NCI-H82 (cell line): ENCODE measurements around the gene E4F1.
A peak's percentile ranks its signal among the peaks of the same experiment; 100 is the strongest.

ENCODE experiments used
- DNase-seq: peaks from one replicate; lab custom pipeline; 2025; lab: John Stamatoyannopoulos, UW

The E4F1 gene

DNA sequence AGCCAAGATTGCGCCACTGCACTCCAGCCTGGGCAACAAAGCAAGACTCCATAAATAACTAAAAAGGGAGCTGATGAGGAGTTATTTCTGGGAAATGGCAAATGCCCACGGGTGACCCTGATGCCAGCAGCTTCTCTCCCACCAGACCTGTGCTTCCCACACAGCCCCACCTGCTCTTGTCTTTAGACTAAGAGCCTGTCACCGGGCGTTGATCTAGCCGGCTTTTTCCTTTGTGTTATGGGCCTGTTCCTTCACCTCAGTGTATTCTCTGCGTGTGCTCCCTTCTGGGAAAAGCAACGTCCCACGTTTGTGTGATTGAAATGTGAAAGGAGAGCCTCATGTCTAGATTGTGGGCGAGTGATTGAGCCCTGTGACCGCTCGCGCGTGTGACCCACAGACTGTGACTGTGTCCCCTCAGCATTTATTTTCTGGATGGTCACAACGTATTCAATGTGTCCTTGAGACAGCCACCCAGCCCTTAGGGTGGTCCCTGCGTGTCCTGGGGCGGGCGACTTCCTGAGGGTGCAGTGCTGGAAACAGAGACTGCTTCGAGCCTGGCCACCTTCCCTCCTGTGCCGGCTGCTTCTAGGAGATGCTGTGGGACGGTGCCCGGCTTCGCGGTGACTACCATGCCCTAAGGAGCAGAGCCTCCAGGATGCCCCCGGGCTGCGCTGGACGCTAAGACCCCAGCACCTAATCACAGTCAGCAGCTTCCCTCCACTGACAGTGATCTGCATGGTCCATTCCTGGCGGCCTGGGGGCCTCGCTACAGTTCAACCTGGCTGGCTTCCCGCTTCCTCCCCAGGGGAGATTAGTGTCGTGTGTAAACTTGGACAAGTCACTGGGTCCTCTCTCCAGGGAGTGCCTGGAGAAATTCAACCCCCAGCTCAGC lies 52.3 kb downstream of the E4F1 start:
- no peak for DNase-seq

GRCh38 chr16:2276368-2277195 lies 53.2 kb downstream of the E4F1 start:
- DNase-seq = no peak

DNA sequence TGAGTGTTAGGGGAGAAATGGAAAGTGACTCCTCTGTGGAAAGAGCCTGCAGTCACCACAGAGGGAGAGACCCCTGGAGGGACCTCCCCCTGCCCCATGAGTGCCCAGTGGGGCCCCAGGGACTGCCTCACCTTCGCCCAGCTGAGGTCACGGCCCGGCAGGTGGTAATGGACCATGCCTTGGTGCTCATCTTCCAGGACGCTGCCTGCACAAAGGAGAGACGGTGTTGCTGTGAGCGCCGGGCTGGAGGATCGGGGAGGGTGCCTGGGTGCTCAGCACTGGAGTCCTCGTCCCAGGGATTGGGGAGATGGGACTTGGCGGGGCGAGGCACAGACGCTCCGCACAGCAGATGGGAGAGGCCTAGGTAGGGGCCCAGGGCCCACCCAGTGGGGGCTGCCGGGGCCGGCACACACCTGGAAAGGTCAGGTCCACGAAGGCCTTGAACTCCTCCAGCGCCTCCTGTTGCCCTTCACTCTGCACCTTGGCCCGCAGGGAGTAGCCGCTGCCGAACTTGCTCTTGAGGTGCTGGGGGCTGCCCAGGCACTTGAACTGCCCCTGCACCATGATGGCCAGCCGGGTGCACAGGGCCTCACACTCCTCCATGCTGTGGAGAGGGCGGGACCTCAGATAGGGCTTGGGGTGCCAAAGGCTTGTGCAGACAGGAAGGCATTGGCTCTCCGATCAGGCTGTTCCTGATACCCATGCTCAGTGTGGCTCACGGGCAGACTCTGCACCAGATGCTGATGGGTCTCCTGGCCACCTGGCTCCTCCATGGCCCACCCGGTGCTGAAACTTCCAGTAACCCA lies 54.3 kb downstream of the E4F1 start:
- DNase-seq = no peak

DNA sequence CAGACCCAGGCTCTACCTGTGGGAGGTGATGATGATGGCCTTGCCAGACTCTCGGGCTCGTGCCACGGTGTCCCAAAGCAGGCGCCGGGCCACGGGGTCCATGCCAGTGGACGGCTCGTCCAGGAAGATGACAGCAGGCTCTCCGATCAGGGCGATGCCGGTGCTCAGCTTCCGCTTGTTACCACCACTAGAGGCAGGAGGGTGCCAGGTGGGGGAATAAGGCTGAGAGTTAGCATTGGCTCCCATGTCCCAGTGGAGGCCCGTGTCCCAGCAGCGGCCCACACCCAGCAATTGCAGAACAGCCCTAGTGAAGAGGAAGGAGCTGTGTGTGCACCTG lies 54.8 kb downstream of the E4F1 start:
- no peak for DNase-seq

GRCh38 chr16:2278956-2279800 lies 55.8 kb downstream of the E4F1 start:
- no peak for DNase-seq

DNA sequence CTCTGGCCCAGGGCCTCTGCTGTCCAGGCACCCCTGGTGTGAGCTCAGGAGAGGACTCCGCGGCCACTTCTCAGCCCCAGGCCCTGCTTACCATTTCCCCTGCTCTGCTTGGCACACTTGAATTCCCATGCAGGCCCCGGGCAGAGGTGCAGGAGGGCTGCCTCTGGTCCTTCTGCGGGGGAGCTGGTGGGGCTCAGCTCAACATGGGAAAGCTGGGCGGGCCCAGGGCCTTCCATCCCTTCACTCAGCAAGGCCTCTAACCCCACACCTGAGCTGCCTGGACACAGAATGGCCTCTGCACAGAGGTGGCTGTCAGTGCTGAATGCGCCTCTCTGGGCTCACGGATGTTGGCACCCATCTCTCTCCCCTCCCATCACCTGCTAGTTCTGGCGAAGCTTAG lies 57.1 kb downstream of the E4F1 start:
- DNase-seq = no peak

- no peak for DNase-seq
Measured at GRCh38 chr16:2280981-2281542, 57.7 kb downstream of the E4F1 start.

DNA sequence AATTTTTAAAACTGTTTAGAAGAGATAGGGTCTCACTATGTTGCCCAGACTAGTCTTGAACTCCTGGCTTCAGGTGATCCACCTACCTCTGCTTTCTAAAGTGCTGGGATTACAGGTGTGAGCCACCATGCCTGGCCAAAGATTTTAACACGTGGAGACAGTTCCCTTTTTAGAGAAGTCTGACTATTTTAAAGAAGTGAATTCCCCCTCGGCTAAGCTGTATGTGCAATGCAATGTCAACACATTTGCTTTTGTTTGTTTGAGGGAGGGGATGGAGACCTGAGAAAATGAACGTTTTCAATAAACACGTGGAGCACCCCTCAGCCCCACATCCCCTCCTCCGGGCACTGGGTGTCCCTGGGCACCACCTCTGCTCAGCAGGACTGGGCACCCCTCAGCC lies 58.9 kb downstream of the E4F1 start:
- DNase-seq = no peak

DNA sequence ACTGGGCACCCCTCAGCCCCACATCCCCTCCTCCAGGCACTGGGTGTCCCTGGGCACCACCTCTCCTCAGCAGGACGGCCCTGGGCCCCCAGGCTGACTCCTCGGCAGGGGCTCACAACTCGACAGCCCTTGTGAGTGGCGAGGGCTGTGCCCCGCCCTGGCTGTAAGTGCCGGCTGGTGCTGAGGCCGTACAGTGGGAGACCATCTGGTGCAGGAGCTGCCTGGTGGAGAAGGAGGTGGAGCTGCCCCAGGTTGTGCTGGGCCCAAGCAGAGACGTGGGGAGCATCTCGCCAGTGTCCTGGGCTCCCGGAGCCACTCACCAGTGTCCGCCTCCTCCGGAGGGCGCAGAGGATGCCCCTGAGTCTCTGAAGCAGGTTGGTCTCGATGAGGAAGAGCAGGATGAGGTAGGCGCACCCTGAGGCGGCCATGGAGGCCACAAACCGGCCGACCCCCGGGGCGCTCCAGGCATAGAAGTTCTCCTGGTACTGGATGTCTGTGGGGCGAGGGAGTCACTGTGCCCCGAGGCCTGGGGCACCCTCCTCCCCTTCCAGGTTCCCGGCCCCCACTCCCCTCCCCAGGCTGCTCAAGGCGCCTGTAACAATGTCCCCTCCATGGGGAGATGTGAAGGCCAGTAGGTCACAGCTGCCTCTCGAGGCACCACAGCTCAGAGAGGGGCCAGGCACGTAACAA lies 59.6 kb downstream of the E4F1 start:
- peak; percentile 72 for DNase-seq

- no peak for DNase-seq
Measured at GRCh38 chr16:2284001-2284770, 60.8 kb downstream of the E4F1 start.

DNA sequence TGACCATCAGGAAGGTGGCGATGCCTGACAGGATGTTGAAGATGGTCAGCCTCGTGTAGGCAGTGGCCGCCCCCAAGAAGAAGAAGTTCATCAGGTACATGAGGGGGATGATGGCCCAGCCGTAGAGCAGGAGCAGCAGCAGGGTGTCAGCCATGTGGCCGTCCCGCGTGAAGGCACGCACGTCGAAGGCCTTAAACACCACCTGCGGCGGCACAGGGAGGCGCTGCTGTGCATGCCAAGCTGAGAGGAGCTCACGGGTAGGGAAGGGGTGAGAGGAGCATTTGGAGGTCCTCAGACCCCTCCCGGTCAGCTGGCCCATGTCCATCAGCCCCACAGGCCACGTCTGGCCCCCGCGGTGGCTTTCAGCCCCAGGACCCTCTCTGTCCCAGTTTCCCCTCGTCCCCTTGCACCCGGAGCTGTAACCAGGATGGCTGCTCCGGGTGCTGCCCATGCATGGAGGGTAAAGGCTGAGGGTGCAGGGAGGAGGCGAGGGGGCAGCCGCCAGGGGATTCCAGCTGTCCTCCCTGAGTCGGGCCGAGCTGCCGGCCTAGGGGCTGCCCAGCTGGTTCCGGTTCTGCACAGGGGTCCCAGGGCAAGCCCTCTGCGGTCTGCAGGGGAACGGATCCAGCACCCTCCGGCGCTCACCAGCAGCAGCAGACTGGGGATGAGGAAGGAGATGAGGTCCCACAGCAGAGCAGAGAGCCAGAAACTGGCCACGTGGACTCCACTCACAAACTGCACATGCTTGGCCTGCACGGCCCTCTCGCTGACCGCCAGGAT lies 61.6 kb downstream of the E4F1 start:
- no peak for DNase-seq
